HUDEP-2 (cell line): ENCODE data around the gene TRIM21.
"Not testable (repeated sequence)": the region's sequence is repeated elsewhere in the genome, so short reads cannot be mapped to it uniquely, and the experiment has no call there.

Source experiments
- DNase-seq, 76 experiments: peaks; one replicate each; lab custom pipeline; 2025; ENCODE audit not compliant: unreplicated experiment in 76 of 76; lab: John Stamatoyannopoulos, UW

Gene TRIM21

GRCh38 chr11:4393209-4393857 is at the start of gene TRIM21:
TSS of gene TRIM21 (minus strand) at chr11:4393702. CDS start at chr11:4390409, 3,293 bp downstream.
- peak in 73 of 76 experiments; percentile 5 to 88 (median 71) for DNase-seq

- DNase-seq: no peak
Measured at GRCh38 chr11:4441515-4441914, 48.0 kb upstream of the TRIM21 start.

- DNase-seq: no peak
Measured at GRCh38 chr11:4436411-4436810, 42.9 kb upstream of the TRIM21 start.

- no peak for DNase-seq
Measured at GRCh38 chr11:4433856-4434255, 40.4 kb upstream of the TRIM21 start.

- DNase-seq: no peak
Measured at GRCh38 chr11:4430051-4430450, 36.5 kb upstream of the TRIM21 start.

GRCh38 chr11:4418403-4418802 is 24.9 kb upstream of the TRIM21 start:
- DNase-seq: no peak

GRCh38 chr11:4416816-4417215 is 23.3 kb upstream of the TRIM21 start:
- DNase-seq: no peak

GRCh38 chr11:4416306-4416705 is 22.8 kb upstream of the TRIM21 start:
- DNase-seq: no peak

- DNase-seq: not testable (repeated sequence)
Measured at GRCh38 chr11:4406206-4406605, 12.7 kb upstream of the TRIM21 start.

- DNase-seq: no peak
Measured at GRCh38 chr11:4393858-4394223, 339 bp upstream of the TRIM21 start.

GRCh38 chr11:4388221-4388620 is 5.3 kb downstream of the TRIM21 start:
- DNase-seq: no peak

GRCh38 chr11:4385978-4386740 is 7.3 kb downstream of the TRIM21 start:
- DNase-seq: no peak

GRCh38 chr11:4381901-4382300 is 11.6 kb downstream of the TRIM21 start:
- DNase-seq: peak in 26 of 76 experiments; percentile 1 to 51 (median 12)

GRCh38 chr11:4375431-4376140 is 17.9 kb downstream of the TRIM21 start:
- no peak for DNase-seq

- no peak for DNase-seq
Measured at GRCh38 chr11:4370166-4370565, 23.3 kb downstream of the TRIM21 start.

- no peak for DNase-seq
Measured at GRCh38 chr11:4368286-4368685, 25.2 kb downstream of the TRIM21 start, which contains the start of gene OR52B4. TSS of gene OR52B4 (minus strand) at chr11:4368386. CDS start at chr11:4368295, 91 bp downstream.

GRCh38 chr11:4348142-4348541 is 45.4 kb downstream of the TRIM21 start:
- not testable (repeated sequence) for DNase-seq

- not testable (repeated sequence) for DNase-seq
Measured at GRCh38 chr11:4345366-4345765, 48.1 kb downstream of the TRIM21 start.
